ENCODE data around the gene PRTFDC1. TPM values are rescaled to one million over a fixed set of nuclear protein-coding genes. Genes with fewer than 3 reads are reported as not detected.

Gene PRTFDC1
- total and polyA plus RNA-seq, 2 of the 8 experiments (the other 6 are each of a cell fraction or from before 2014, with no cell fraction given): 5.9 to 6.6 TPM

DNA sequence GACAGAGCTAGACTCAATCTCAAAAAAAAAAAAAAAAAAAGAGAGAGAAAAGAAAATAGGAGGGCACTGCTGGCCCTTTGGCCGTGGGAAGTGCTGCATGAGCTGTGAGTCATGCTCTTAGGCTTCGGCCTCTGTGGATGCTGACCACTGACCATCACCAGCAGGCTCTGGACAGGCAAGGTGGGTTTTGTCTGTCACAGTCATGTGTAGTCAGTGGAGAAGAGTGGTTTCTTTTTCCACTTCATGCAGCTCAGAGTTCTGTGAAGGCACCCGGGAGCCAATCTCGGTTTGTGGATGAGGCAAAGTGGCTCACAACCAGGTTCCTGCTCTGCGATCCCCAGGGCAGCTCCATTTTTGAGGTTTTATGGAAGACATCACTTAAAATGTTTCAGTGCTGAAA, 58.1 kb downstream of the PRTFDC1 start (continued):
- TF ChIP-seq RBBP5 (IDR thresholded peaks at IDR 0.05; ENCODE audit: borderline replicate concordance, low read depth, low read length): no peak
- no peak for TF ChIP-seq POU5F1 (IDR thresholded peaks at IDR 0.05; ENCODE audit: low read depth, low read length)
- TF ChIP-seq CHD2 (IDR thresholded peaks at IDR 0.05; ENCODE audit: low read length): no peak
- TF ChIP-seq TAF1 (IDR thresholded peaks at IDR 0.05; ENCODE audit: low read depth, low read length): no peak
- no peak for TF ChIP-seq TCF12 (IDR thresholded peaks at IDR 0.05; ENCODE audit: low read depth, low read length)
- TF ChIP-seq KDM1A (IDR thresholded peaks at IDR 0.05; ENCODE audit: borderline replicate concordance, low read length): no peak
- TF ChIP-seq SP2 (IDR thresholded peaks at IDR 0.05; ENCODE audit: low read length): no peak
- TF ChIP-seq BCL11A (IDR thresholded peaks at IDR 0.05; ENCODE audit: low read depth in 2 of 2, low read length in 2 of 2): no peak
- no peak for TF ChIP-seq TAF7 (optimal IDR thresholded peaks at IDR 0.05; ENCODE audit: borderline replicate concordance, low read depth, low read length)

Measured in H1 (cell line).